Smooth muscle cell (in vitro differentiated cells): ENCODE measurements around the gene SLC51B. TPM values are rescaled to one million over a fixed set of nuclear protein-coding genes. Genes with fewer than 3 reads are reported as not detected.

Experiments used
- DNase-seq: peaks from one replicate; lab custom pipeline; 2025; ENCODE audit not compliant: unreplicated experiment; lab: John Stamatoyannopoulos, UW
- H2AFZ ChIP-seq: fragments of 200-600 bp; sonication (generic); 2 replicates; pipeline ENCODE4 v1.6.0; 2016; ENCODE audit warnings: antibody characterized with exemption, low read depth, mild to moderate bottlenecking
- H3F3A ChIP-seq: fragments of 200-600 bp; sonication (generic); 2 replicates; pipeline ENCODE4 v1.6.0; 2017; ENCODE audit warnings: antibody characterized with exemption, low read depth
- H3K27ac ChIP-seq: fragments of 200-600 bp; sonication (generic); 2 replicates; pipeline ENCODE4 v1.5.1; 2016; ENCODE audit warnings: low read depth, mild to moderate bottlenecking
- H3K27me3 ChIP-seq: fragments of 200-600 bp; sonication (generic); 2 replicates; pipeline ENCODE4 v1.6.1; 2016; ENCODE audit warnings: low read depth, mild to moderate bottlenecking
- H3K36me3 ChIP-seq: fragments of 200-600 bp; sonication (generic); 2 replicates; pipeline ENCODE4 v1.5.1; 2016; ENCODE audit warnings: low read depth
- H3K4me1 ChIP-seq: fragments of 200-600 bp; sonication (generic); 2 replicates; pipeline ENCODE4 v1.5.1; 2016; ENCODE audit warnings: low read depth
- H3K4me2 ChIP-seq: fragments of 200-600 bp; sonication (generic); 2 replicates; pipeline ENCODE4 v1.6.0; 2016; ENCODE audit warnings: mild to moderate bottlenecking
- H3K4me3 ChIP-seq: fragments of 200-600 bp; sonication (generic); 2 replicates; pipeline ENCODE4 v1.5.1; 2016; ENCODE audit warnings: mild to moderate bottlenecking
- H3K79me2 ChIP-seq: fragments of 200-600 bp; sonication (generic); 2 replicates; pipeline ENCODE4 v1.6.0; 2016; ENCODE audit warnings: low read depth, mild to moderate bottlenecking
- H3K9ac ChIP-seq: fragments of 200-600 bp; sonication (generic); 2 replicates; pipeline ENCODE4 v1.6.0; 2016; ENCODE audit warnings: low read depth
- H3K9me3 ChIP-seq: fragments of 200-600 bp; sonication (generic); replicated peaks from 2 replicates; pipeline ENCODE4 v1.5.1; 2016; ENCODE audit warnings: low read depth
- H4K20me1 ChIP-seq: fragments of 200-600 bp; sonication (generic); 2 replicates; pipeline ENCODE4 v1.6.0; 2016; ENCODE audit warnings: low read depth
- WGBS: methylation state at CpG from one replicate; pipeline ENCODE4 v1.1.7; 2016; ENCODE audit warnings: low lambda C conversion rate; 5-methylcytosine and 5-hydroxymethylcytosine counted together
- polyA plus RNA-seq: library from polyadenylated mRNA; unstranded; fragments of >200 nt; fragmentation: Nextera tagmentation; extraction: Ambion mirVana; gene quantifications from 2 replicates; pipeline ENCODE4 v1.2.1, GENCODE V29; 2016
- total RNA-seq: library from RNA; depleted of rRNA; stranded (reverse); fragments of >200 nt; gene quantifications from 2 replicates; pipeline ENCODE4 v1.2.3, GENCODE V29; 2014
- TF ChIP-seq, protein P1 (sequence below): fragments of 200-600 bp; sonication (generic); IDR thresholded peaks from 2 replicates; pipeline ENCODE4 v1.5.1; 2017; ENCODE audit warnings: borderline replicate concordance, mild to moderate bottlenecking, antibody characterized with exemption; ENCODE audit not compliant: insufficient read depth, poor library complexity, severe bottlenecking

SLC51B gene
- total and polyA plus RNA-seq, 2 experiments from 2014 or later: not detected

DNA sequence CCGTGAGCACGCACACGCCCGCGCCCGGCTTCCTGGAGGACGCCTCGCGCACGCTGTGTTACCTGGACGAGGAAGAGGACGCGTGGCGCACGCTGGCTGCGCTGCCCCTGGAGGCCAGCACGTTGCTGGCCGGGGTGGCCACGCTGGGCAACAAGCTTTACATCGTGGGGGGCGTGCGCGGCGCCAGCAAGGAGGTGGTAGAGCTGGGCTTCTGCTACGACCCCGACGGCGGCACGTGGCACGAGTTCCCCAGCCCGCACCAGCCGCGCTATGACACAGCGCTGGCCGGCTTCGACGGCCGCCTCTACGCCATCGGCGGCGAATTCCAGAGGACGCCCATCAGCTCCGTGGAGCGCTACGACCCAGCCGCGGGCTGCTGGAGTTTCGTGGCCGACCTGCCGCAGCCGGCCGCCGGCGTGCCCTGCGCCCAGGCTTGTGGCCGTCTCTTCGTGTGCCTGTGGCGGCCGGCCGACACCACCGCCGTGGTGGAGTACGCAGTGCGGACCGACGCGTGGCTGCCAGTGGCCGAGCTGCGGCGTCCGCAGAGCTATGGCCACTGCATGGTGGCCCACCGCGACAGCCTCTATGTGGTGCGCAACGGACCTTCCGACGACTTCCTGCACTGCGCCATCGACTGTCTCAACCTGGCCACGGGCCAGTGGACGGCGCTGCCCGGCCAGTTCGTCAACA lies 32.2 kb downstream of the SLC51B start:
- TF ChIP-seq, protein P1, sequence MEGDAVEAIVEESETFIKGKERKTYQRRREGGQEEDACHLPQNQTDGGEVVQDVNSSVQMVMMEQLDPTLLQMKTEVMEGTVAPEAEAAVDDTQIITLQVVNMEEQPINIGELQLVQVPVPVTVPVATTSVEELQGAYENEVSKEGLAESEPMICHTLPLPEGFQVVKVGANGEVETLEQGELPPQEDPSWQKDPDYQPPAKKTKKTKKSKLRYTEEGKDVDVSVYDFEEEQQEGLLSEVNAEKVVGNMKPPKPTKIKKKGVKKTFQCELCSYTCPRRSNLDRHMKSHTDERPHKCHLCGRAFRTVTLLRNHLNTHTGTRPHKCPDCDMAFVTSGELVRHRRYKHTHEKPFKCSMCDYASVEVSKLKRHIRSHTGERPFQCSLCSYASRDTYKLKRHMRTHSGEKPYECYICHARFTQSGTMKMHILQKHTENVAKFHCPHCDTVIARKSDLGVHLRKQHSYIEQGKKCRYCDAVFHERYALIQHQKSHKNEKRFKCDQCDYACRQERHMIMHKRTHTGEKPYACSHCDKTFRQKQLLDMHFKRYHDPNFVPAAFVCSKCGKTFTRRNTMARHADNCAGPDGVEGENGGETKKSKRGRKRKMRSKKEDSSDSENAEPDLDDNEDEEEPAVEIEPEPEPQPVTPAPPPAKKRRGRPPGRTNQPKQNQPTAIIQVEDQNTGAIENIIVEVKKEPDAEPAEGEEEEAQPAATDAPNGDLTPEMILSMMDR: no peak
- H2AFZ ChIP-seq: no peak overlapping the region
- 85% methylated on average over 67 of the region's 85 CpGs for WGBS
- H3K9me3 ChIP-seq: no peaks in the 10 kb centered on the region
- H3K27me3 ChIP-seq: no peaks in the 10 kb centered on the region
- no peak overlapping the region for H3K4me3 ChIP-seq
- no peaks in the 10 kb centered on the region for H3F3A ChIP-seq
- H3K4me2 ChIP-seq: no peak overlapping the region
- no peak overlapping the region for H3K27ac ChIP-seq
- no peaks in the 10 kb centered on the region for H4K20me1 ChIP-seq
- peaks cover 7% of the 10 kb centered on the region for H3K4me1 ChIP-seq
- no peaks in the 10 kb centered on the region for H3K79me2 ChIP-seq
- DNase-seq: no peak
- H3K9ac ChIP-seq: no peak overlapping the region
- no peaks in the 10 kb centered on the region for H3K36me3 ChIP-seq

DNA sequence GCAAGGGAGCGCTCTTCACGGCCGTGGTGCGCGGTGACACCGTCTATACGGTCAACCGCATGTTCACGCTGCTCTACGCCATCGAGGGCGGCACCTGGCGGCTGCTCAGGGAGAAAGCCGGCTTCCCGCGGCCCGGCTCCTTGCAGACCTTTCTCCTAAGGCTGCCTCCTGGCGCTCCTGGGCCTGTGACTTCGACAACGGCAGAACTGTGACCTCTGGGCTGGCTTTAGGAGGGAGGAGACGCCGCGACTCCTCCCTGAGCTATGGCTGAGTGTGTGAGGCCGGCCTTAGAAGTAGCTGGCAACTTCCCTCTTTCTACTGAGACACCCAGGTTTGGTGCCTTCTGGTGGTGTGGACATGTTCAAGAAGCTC lies 32.8 kb downstream of the SLC51B start:
- Histone ChIP-seq H3K4me2 (no peak overlapping the region), H3K27ac (no peak overlapping the region), H3K79me2 (no peaks in the 10 kb centered on the region), H3K36me3 (no peaks in the 10 kb centered on the region), H3K4me1 (peaks cover 12% of the 10 kb centered on the region), H3K4me3 (no peak overlapping the region), H3K27me3 (no peaks in the 10 kb centered on the region), H4K20me1 (no peaks in the 10 kb centered on the region), H3K9ac (no peak overlapping the region), H2AFZ (no peak overlapping the region), H3F3A (no peaks in the 10 kb centered on the region), H3K9me3 (no peaks in the 10 kb centered on the region)
- no peak for DNase-seq
- TF ChIP-seq, protein P1: peak; percentile 40
- WGBS: 23% methylated on average over 24 of the region's 24 CpGs

DNA sequence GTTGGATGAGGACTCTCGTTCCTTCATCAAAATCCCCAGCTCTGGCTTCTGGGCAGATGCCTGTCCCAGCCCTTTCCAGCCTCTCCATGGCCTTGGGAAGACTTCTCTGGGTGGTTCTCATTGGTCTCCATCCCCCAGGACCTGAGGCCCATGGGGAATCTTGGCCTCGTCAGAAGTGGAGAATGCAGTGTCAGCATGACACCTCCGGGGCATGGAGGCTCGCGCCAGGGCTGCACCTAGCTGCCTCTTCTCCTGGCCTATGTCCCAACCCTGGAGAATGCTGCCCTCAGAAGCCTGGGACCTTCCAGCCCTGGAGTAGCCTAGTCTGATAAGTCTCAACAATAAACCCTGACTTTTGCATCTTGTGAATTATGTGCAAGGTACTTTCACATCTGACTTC lies 34.4 kb downstream of the SLC51B start:
- H3K79me2 ChIP-seq: no peaks in the 10 kb centered on the region
- H3K9ac ChIP-seq: no peak overlapping the region
- H3K9me3 ChIP-seq: no peaks in the 10 kb centered on the region
- no peaks in the 10 kb centered on the region for H3F3A ChIP-seq
- no peak for DNase-seq
- no peaks in the 10 kb centered on the region for H3K36me3 ChIP-seq
- no peak overlapping the region for H2AFZ ChIP-seq
- H3K4me2 ChIP-seq: no peak overlapping the region
- no peaks in the 10 kb centered on the region for H3K27me3 ChIP-seq
- H3K27ac ChIP-seq: no peak overlapping the region
- H3K4me3 ChIP-seq: no peak overlapping the region
- TF ChIP-seq, protein P1: no peak
- WGBS: 86% methylated on average over 5 of the region's 5 CpGs
- peaks cover 28% of the 10 kb centered on the region for H3K4me1 ChIP-seq
- H4K20me1 ChIP-seq: no peaks in the 10 kb centered on the region

DNA sequence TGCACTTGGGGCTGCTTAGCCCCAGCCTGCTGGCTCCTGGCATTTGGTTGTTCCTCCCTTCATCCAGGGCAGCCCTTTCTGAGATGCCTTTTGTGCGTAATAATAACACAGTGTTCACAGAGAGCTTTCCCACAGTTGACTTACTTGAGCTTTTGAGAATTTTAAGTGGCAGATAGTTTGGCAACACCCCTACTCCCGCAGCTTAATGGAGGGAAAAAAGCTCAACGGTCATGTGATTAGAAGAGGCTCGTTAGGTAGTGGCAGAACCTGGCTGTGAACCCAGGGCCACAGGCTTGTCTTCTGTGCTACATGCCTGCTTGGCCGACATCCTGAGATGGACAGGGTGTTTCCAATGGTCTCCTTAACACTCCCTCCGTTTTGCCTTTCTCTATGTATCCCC lies 36.1 kb downstream of the SLC51B start:
- Histone ChIP-seq H3K79me2 (no peaks in the 10 kb centered on the region), H3K27me3 (no peaks in the 10 kb centered on the region)
- TF ChIP-seq, protein P1: no peak

More for the DNA sequence above, 36.1 kb downstream of the SLC51B start:
- Histone ChIP-seq H3K9me3 (no peaks in the 10 kb centered on the region), H3K36me3 (no peaks in the 10 kb centered on the region), H3K4me1 (peaks cover 29% of the 10 kb centered on the region), H4K20me1 (no peaks in the 10 kb centered on the region), H3F3A (no peaks in the 10 kb centered on the region), H2AFZ (no peak overlapping the region), H3K9ac (no peak overlapping the region), H3K4me2 (no peak overlapping the region), H3K4me3 (no peak overlapping the region), H3K27ac (no peak overlapping the region)
- no peak for DNase-seq
- WGBS: 67% methylated on average over 6 of the region's 6 CpGs
